PC-9 (cell line): ENCODE measurements around the gene ENAH. TPM values are rescaled to one million over a fixed set of nuclear protein-coding genes. Genes with fewer than 3 reads are reported as not detected.

Experiments
- BruUV-seq: library from RNA; stranded (reverse); fragments of 400-500 nt; replicated peaks from 2 replicates; lab custom pipeline; 2021; lab: Mats Ljungman, UMichigan
- CTCF ChIA-PET: fragments of 300-600 bp; sonication (Branson Sonifier 250); formaldehyde crosslinking; loops from one replicate; lab custom pipeline; 2022; ENCODE audit warnings: antibody characterized with exemption; lab: Charles Lee
- POLR2A ChIA-PET: fragments of 300-600 bp; sonication (Branson Sonifier 250); formaldehyde crosslinking; loops from one replicate; lab custom pipeline; 2022; ENCODE audit warnings: antibody characterized with exemption; ENCODE audit not compliant: unreplicated experiment; lab: Charles Lee
- DNase-seq, 2 experiments: peaks; one replicate each; pipeline versions ENCODE4 v3.0.0 to v3.0.0-alpha.2; 2015 to 2022; ENCODE audit warnings: mixed read lengths in 1 of 2
- H2AFZ ChIP-seq: fragments of 200-600 bp; sonication (generic); 2 replicates; pipeline ENCODE4 v1.8.1; 2017; ENCODE audit warnings: antibody characterized with exemption
- H3F3A ChIP-seq: fragments of 200-600 bp; sonication (generic); 2 replicates; pipeline ENCODE4 v1.8.1; 2017; ENCODE audit warnings: antibody characterized with exemption, mild to moderate bottlenecking, low read depth; ENCODE audit not compliant: insufficient read depth
- H3K27ac ChIP-seq: fragments of 200-600 bp; sonication (generic); 2 replicates; pipeline ENCODE4 v1.6.1; 2016; ENCODE audit warnings: mixed run types
- H3K27me3 ChIP-seq: fragments of 200-600 bp; sonication (generic); 2 replicates; pipeline ENCODE4 v1.6.1; 2016; ENCODE audit warnings: low read depth, mixed run types; ENCODE audit not compliant: insufficient read depth
- H3K36me3 ChIP-seq: fragments of 200-600 bp; sonication (generic); 2 replicates; pipeline ENCODE4 v1.6.1; 2016; ENCODE audit warnings: low read depth, mixed run types
- H3K4me1 ChIP-seq: fragments of 200-600 bp; sonication (generic); replicated peaks from 2 replicates; pipeline ENCODE4 v1.6.1; 2016; ENCODE audit warnings: mixed run types; ENCODE audit not compliant: insufficient read depth
- H3K4me2 ChIP-seq: fragments of 200-600 bp; sonication (generic); 2 replicates; pipeline ENCODE4 v1.6.1; 2017; ENCODE audit warnings: mixed run types
- H3K4me3 ChIP-seq: fragments of 200-600 bp; sonication (generic); 2 replicates; pipeline ENCODE4 v1.6.1; 2016; ENCODE audit warnings: mixed run types
- H3K79me2 ChIP-seq: fragments of 200-600 bp; sonication (generic); 2 replicates; pipeline ENCODE4 v1.6.1; 2017; ENCODE audit warnings: low read depth, mixed run types
- H3K9me2 ChIP-seq: fragments of 200-600 bp; sonication (generic); 2 replicates; pipeline ENCODE4 v1.8.1; 2017; ENCODE audit warnings: mild to moderate bottlenecking; ENCODE audit not compliant: insufficient read depth
- H3K9me3 ChIP-seq: fragments of 200-600 bp; sonication (generic); 2 replicates; pipeline ENCODE4 v1.8.1; 2016; ENCODE audit warnings: low read depth; ENCODE audit not compliant: insufficient read depth
- H4K20me1 ChIP-seq: fragments of 200-600 bp; sonication (generic); 2 replicates; pipeline ENCODE4 v1.8.1; 2017; ENCODE audit not compliant: insufficient read depth
- CTCF ChIP-seq: fragments of 200-600 bp; sonication (generic); conservative IDR thresholded peaks from 2 replicates; pipeline ENCODE4 v1.6.1; 2017; ENCODE audit warnings: mixed run types, antibody characterized with exemption, mild to moderate bottlenecking, moderate library complexity
- EZH2 ChIP-seq: fragments of 200-600 bp; sonication (generic); IDR thresholded peaks from 2 replicates; pipeline ENCODE4 v1.8.0; 2017; ENCODE audit warnings: antibody characterized with exemption, low read depth
- intact Hi-C: fragments of 100-400 bp; cut with micrococcal nuclease; formaldehyde crosslinking; loops from one replicate; pipeline ENCODE4 v1.10.0; 2022; ENCODE audit not compliant: unreplicated experiment
- total RNA-seq: library from RNA; stranded (reverse); gene quantifications from 2 replicates; pipeline ENCODE4 v1.2.3, GENCODE V29; 2021

Gene ENAH
- total RNA-seq, 1 experiment from 2014 or later = 167 TPM

GRCh38 chr1:225509770-225510169 lies 143.2 kb downstream of the ENAH start:
- Histone ChIP-seq H2AFZ (no peak overlapping the region), H4K20me1 (no peaks in the 10 kb centered on the region), H3K36me3 (peaks cover 43% of the 10 kb centered on the region), H3K9me2 (no peaks in the 10 kb centered on the region), H3K4me2 (peak overlapping the region; percentile 26), H3K27ac (peak overlapping the region; percentile 93), H3K4me3 (no peak overlapping the region), H3K79me2 (peaks cover 3% of the 10 kb centered on the region; the same call in 1 of the 2 replicates), H3K9me3 (peaks cover 4% of the 10 kb centered on the region; the same call in 1 of the 2 replicates), H3F3A (peaks cover 52% of the 10 kb centered on the region), H3K27me3 (no peaks in the 10 kb centered on the region), H3K4me1 (peaks cover 36% of the 10 kb centered on the region)
- intact Hi-C loops = loop anchor here (2.0 kb wide), 1 partner anchor 145 kb away; no protein-coding TSS in a partner anchor
- CTCF ChIA-PET = no interaction called here
- DNase-seq = peak in 1 of 2 experiments; percentile 85
- no TSS peak for BruUV-seq
- no peak for TF ChIP-seq EZH2
- TF ChIP-seq CTCF = no peak
- POLR2A ChIA-PET = no interaction called here

- intact Hi-C loops = loop anchor here (2.0 kb wide), 1 partner anchor 145 kb away; no protein-coding TSS in a partner anchor
- Histone ChIP-seq H3F3A (peaks cover 52% of the 10 kb centered on the region), H3K79me2 (peaks cover 3% of the 10 kb centered on the region; the same call in 1 of the 2 replicates), H3K36me3 (peaks cover 47% of the 10 kb centered on the region), H3K4me3 (no peak overlapping the region), H3K9me3 (peaks cover 4% of the 10 kb centered on the region; the same call in 1 of the 2 replicates), H2AFZ (no peak overlapping the region), H3K4me2 (peak overlapping the region; percentile 26), H3K9me2 (peaks cover 1% of the 10 kb centered on the region; the same call in 1 of the 2 replicates), H4K20me1 (no peaks in the 10 kb centered on the region), H3K27me3 (no peaks in the 10 kb centered on the region), H3K4me1 (peaks cover 36% of the 10 kb centered on the region), H3K27ac (peak overlapping the region; percentile 93)
- ChIA-PET CTCF (interaction anchor here (0.5 kb wide), 1 partner anchor 149 kb away, joined by 4 read pairs; no protein-coding TSS in a partner anchor), POLR2A (interaction anchor here (0.6 kb wide), 1 partner anchor 673 kb away, joined by 4 read pairs; no protein-coding TSS in a partner anchor)
- TF ChIP-seq CTCF = no peak
- TF ChIP-seq EZH2 = no peak
- DNase-seq = no peak
- TSS peak; percentile 48 for BruUV-seq
Observed at GRCh38 chr1:225509376-225509707, 143.6 kb downstream of the ENAH start.

GRCh38 chr1:225508538-225509375 lies 144.2 kb downstream of the ENAH start:
- peaks cover 50% of the 10 kb centered on the region for H3K36me3 ChIP-seq
- no peaks in the 10 kb centered on the region for H3K27me3 ChIP-seq
- no TSS peak for BruUV-seq
- H3K4me3 ChIP-seq = no peak overlapping the region
- H2AFZ ChIP-seq = no peak overlapping the region
- peak overlapping the region; percentile 93 for H3K27ac ChIP-seq
- H4K20me1 ChIP-seq = no peaks in the 10 kb centered on the region
- intact Hi-C loops = loop anchor here (1.0 to 2.0 kb wide), 2 partner anchors 146 to 269 kb away; partner anchors contain the start of gene SRP9
- peaks cover 4% of the 10 kb centered on the region; the same call in 1 of the 2 replicates for H3K9me3 ChIP-seq
- peaks cover 6% of the 10 kb centered on the region; the same call in 1 of the 2 replicates for H3K9me2 ChIP-seq
- peaks cover 36% of the 10 kb centered on the region for H3K4me1 ChIP-seq
- peak; percentile 65 to 98 for DNase-seq
- CTCF ChIA-PET = interaction anchor here (0.5 to 0.9 kb wide), 2 partner anchors 150 to 263 kb away, joined by 3 to 4 read pairs; no protein-coding TSS in a partner anchor
- peaks cover 3% of the 10 kb centered on the region; the same call in 1 of the 2 replicates for H3K79me2 ChIP-seq
- peak overlapping the region; percentile 27 for H3K4me2 ChIP-seq
- peaks cover 52% of the 10 kb centered on the region for H3F3A ChIP-seq
- no peak for TF ChIP-seq EZH2
- no peak for TF ChIP-seq CTCF
- POLR2A ChIA-PET = interaction anchor here (0.5 to 1.0 kb wide), 8 partner anchors 84 to 674 kb away, joined by 3 to 17 read pairs (median 9); partner anchors contain the start of gene SRP9
